Tongue (tissue), 2 donors: ENCODE measurements around the gene MYT1. TPM values are rescaled to one million over a fixed set of nuclear protein-coding genes. Genes with fewer than 3 reads are reported as not detected.
"Not testable (repeated sequence)": the region's sequence is repeated elsewhere in the genome, so short reads cannot be mapped to it uniquely, and the experiment has no call there.

Experiments
- DNase-seq: peaks from one replicate; pipeline ENCODE4 v3.0.0-alpha.2; 2015
- total RNA-seq: library from RNA; depleted of rRNA; stranded (reverse); fragments of >200 nt; gene quantifications from one replicate; pipeline ENCODE4 v1.2.3, GENCODE V29; 2014

The MYT1 gene
- total RNA-seq, result 0.31 TPM

DNA sequence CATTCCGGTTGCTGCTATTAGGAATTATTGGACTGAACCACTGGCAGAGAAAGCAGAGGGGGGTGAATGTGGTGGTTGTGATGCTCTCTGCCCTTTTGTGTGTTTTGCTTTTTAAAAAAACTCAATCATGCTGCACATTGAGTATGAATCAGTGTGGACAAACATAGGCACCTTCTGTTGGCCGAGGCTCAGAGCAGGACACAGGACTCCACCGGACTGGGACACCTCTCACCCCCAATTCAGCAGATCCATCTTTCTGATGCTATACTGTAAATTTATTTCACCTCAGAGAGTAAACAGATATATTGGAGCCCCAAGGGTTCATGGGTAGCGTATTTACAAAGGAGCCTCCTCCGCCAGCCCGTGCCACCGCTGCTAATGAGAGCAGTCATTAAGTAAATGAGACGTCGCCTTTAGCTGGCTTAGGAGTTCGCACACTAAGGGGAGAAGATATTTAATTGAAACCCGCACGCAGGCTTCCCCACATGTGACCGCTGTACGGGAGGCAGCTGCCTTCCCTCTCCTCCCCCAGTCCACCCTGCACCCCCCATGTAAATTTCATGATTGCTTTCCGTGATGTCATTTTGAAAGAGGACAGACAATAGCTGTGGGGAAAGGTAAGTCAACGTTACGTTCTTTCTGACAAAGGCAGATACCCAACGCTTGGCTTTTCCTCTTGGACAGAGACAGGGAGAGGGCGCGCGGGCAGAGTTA is at the start of gene MYT1:
Gene MYT1 (plus strand): TSS at position 330 of the 714 bp plus-strand sequence. CDS start 34,410 bp downstream, outside the sequence.
- DNase-seq, result no peak

DNA sequence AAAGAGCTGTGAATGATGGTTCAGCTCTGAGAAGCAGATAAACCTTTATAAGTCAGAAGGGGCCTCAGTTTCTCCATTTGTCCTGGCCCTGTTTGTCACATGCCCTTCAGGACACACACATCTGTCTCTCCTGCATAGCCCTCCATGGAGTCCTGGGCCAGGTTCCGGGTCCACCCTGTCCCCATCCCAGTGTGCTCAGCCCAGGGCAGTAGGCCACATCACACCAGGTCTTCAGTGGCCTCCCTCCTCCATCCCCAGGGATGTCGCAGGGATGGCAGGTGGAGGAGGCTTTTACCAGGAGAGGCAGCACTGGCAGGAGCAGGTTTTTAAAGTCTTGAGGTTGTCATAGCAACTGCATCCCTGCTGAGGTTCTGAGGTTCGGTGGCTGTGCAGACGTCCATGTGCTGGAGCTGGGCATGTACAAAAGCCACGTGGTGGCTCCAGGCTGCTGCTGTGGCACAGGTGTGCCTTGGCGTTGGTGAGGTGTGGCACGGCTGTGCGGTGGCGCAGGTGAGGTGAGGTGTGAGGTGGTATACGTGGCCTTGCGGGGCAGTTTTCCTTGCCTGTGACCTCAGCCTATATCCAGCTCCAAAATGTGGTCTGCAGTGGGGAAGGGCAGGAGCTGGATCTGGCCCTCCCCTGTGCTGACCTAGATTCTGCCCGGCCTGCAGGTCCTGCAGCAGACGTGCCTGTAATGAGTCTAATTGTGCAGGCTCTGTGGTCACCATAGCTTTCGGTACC is 48.9 kb upstream of the MYT1 start:
- DNase-seq, result no peak

DNA sequence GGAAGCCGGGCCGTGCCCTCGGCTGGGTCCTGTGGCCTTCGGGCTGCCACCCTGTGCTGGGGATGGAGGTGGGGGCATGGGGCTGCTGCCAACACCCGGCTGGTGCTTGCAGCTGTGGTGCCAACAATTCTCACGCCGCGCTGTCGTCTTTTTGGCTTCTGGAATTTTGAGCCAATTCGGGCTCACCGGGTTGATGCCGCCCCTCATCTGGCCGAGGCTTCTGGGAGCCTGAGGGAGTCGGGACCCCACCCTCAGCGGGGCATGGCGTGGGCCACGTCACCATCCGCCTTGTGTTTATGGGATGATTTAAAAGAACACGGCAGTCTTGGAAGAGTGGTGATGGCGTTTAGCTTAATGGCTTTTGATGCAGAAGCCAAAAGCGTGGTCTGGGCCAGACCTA is 48.2 kb upstream of the MYT1 start:
- DNase-seq, result no peak

DNA sequence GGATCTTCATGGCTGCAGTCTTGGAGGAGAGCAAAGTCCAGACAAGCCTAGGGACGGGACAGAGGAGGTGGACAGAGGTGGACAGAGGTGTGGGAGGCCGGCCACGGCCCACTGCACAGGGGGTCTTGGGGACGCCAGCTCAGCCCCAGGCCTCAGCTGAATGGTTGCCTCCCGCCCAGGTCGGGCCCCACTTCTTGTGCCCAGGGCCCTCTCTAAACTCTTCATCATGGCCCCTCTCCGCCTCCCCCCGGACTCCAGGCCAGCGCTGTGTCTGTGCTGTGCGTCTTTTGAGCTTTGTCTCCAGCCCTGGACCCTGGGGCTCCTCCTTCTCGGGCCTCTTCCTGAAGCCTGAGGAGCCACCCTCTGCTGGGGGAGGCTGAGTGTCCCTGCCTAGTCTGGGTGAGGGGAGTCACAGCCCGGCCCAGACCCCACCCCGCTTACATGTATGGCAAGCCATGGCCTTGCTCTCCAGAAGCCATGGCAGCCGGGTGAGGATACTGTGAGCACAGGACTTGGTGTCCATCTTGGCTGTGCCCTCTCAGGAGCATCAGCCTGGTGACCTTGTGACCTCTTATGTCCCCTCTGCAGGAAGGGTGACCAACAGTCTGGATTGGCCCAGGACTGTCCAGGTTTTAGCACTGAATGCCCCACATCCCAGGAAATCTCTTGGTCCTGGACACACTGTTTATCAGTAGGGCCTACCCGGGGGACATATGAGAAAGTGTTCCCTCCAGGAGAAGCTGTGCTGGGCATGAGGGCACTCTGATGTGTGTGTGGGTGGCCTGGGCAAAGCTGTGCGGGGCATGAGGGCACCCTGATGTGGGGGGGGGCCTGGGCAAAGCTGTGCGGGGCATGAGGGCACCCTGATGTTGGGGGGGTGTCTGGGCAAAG is 47.5 kb upstream of the MYT1 start:
- DNase-seq, result no peak

DNA sequence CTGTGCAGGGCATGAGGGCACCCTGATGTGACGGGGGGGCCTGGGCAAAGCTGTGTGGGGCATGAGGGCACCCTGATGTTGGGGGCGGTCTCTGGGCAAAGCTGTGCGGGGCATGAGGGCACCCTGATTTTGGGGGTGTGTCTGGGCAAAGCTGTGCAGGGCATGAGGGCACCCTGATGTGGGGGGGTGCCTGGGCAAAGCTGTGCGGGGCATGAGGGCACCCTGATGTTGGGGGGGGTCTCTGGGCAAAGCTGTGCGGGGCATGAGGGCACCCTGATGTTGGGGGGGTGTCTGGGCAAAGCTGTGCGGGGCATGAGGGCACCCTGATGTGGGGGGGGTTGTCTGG is 46.8 kb upstream of the MYT1 start:
- DNase-seq, result not testable (repeated sequence)

DNA sequence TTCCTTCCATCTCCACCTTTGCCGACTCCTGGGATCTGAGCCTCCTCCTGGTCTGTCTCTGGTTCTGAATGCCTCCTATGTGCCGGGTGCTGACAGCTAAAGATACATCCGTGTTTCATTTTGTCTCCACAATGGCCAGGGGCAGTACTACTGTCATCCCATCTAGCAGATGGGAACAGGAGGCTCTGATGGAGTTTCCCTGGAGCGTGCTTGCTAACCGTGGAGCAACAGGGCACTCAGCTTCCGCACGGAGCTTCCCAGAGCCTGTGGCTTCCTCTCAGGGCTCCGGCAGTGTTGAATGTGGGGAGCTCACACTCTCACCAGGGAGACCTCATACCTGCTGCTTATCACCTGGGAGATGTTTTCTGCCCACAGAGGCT is 45.0 kb upstream of the MYT1 start:
- no peak for DNase-seq

DNA sequence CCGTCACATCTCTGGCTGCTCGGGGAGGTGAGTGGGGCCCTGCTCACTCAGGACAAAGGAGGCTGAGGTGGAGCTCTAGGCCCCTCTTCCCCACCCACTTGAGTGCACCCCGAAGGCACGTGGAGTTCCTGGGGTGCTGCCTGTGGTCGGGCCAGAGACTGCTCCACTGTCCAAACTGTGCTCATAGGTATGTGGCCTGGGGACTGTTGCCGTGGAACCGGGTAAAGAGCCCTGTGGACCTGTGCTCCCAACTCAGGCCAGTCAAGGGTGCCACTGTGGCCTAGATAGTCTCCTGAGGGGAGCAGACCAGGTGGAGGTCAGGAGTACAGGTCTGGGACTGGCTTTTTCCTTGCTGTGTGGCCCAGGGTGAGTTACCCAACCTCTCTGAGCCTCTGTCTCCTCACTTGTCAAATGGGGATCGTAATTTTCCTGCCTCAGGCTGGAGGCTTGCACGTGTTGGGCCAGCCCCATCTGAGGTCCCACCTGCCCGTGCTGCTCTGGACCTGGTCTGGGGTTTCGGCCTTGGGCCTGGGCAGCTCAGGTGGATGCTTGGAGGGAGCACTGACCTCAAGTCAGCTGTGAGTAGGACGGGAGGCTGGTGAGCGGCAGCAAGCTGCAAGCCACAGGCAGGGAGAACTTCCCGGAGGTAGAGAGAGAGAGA is 44.4 kb upstream of the MYT1 start:
- DNase-seq, result no peak

DNA sequence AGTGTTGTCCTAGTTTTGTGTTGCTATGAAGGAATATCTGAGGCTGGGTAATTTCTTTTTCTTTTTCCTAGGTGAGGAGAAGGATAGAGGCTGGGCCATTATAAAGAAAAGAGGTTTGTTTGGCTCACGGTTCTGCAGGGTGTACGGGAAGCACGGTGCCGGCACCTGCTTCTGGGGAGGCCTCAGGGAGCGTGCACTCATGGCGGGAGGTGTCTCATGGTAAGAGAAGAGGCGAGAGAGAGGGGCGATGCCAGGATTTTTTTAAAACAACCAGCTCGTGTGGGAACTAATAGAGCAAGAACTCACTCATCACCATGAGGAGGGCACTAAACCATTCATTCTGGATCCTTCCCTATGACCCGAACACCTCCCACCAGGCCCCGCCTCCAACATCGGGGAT is 42.7 kb upstream of the MYT1 start:
- DNase-seq, result no peak

DNA sequence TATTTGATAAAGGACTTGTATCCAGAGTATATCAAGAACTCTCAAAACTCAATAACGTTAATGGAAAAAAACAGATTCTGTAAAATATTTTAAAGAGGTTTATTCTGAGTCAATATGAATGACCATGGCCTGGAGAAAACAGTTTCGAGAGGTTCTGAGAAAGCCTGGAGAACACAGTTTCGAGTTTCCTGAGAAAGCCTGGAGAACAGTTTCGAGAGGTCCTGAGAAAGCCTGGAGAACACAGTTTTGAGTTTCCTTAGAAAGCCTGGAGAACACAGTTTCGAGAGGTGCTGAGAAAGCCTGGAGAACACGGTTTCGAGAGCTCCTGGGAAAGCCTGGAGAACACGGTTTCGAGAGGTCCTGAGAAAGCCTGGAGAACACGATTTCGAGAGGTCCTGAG is 41.3 kb upstream of the MYT1 start:
- DNase-seq, result not testable (repeated sequence)

DNA sequence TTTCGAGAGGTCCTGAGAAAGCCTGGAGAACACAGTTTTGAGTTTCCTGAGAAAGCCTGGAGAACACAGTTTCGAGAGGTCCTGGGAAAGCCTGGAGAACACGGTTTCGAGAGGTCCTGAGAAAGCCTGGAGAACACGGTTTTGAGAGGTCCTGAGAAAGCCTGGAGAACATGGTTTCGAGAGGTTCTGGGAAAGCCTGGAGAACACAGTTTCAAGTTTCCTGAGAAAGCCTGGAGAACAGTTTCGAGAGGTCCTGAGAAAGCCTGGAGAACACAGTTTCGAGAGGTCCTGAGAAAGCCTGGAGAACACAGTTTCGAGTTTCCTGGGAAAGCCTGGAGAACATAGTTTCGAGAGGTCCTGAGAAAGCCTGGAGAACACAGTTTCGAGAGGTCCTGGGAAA is 40.7 kb upstream of the MYT1 start:
- not testable (repeated sequence) for DNase-seq

DNA sequence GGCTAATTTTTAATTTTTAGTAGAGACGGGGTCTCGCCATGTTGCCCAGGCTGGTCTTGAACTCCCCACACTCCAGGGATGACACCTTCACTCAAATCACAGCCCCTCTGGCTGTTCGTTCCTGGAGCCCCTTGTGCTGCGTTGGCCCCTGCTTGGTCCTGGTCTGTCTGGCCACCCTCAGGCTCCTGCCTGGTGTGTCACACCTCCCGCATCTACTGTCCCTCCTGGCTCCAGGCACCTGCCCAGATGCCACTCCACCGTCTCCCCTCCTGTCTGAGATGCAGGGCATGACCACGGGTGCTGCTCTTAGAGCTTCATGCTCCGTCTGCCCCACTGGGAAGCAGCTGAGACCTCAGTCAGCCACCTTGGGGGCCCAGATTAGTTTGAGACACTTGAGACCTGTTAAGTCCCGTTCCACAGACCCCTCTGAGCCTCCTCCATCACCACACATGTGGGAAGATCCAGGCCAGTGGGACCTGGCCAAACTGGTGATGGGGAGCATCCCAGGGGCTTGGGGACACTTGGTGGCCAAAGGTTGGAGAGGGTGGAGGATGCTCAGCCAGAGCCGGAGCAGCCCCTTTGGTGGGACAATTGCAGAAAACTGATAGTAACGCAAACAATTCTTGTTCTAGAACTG is 35.0 kb upstream of the MYT1 start:
- no peak for DNase-seq

DNA sequence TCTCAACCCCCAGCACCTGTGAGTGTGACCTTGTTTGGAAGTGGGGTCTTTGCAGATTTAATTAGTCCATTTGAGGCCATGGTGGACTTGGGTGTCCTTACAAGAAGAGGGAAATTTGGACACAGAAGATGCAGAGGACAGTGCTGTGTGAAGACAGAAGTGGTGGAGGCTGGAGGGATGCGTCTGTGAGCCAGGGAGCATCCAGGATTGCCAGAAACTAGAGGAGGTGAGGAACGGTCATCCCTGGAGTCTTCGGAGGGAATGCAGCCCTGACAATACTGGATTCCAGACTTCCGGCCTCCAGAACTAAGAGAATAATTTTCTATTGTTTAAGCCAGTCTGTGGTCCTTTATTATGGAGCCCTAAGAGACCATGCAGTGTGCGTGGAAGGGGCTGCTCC is 34.0 kb upstream of the MYT1 start:
- DNase-seq, result no peak

DNA sequence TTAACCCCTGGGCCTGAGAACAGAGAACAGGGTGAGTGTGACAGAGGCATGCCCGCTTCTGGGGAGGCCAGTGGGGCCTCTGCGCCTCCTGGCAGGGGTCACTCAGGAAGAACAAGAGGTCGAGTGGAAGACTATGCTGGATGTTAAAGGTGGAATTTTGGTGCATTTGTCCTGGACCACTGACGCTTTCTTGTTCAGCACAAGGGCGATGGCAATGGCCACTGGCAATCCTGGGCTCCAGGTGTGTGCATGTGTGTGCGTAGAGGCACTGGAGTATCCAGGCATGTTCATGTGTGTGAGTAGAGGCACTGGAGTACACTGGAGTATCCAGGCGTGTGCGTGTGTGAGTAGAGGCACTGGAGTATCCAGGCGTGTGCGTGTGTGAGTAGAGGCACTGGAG is 33.4 kb upstream of the MYT1 start:
- no peak for DNase-seq

DNA sequence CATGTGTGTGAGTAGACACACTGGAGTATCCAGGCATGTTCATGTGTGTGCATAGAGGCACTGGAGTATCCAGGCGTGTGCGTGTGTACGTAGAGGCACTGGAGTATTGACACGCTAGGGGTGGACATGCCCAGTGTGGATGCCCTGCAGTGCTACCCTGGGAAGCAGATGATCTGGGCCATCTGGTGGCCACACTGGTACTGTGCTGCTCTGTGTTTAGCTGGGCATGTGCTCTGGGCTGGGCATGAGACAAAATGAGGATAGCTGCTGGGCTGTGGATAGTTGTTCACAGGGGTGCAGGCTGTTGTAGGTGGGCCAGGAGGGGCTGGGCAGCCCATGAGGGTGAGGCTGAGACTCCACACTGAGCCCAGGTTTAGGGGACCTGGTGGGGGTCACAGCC is 32.8 kb upstream of the MYT1 start:
- no peak for DNase-seq

DNA sequence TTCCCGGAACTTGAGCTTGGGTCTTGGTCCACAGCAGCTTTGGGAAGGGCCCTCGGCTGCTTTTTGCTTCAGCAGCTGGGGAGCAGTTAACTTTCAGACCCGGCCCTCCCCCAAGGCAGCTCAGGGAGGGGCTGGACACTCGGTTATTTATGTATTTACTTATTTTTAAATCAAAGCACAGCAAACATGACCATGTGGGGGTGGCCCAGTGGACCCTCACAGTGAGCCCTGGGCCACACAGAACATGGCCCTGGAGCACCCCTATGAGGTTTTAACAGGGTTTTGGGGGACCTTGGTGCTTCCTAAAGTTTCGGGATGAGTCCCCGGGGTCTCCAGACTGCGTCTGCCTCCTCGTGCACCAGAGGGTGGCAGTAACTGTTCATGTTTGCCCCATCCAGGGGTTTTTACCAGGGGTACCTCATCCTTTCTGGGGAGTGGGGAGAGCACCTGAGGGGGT is 30.3 kb upstream of the MYT1 start:
- DNase-seq, result no peak

DNA sequence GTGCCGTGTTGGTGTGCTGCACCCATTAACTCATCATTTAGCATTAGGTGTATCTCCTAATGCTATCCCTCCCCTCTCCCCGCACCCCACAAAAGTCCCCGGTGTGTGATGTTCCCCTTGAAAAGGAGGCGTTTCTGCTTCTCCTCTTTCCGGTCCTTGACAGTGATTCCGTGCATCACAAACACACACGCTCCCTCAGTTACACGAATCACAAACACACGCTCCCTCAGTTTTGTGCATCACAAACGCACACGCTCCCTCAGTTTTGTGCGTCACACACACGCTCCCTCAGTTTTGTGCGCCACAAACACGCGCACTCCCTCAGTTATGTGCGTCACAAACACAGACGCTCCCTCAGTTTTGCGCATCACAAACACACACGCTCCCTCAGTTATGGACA is 29.5 kb upstream of the MYT1 start:
- DNase-seq, result not testable (repeated sequence)

DNA sequence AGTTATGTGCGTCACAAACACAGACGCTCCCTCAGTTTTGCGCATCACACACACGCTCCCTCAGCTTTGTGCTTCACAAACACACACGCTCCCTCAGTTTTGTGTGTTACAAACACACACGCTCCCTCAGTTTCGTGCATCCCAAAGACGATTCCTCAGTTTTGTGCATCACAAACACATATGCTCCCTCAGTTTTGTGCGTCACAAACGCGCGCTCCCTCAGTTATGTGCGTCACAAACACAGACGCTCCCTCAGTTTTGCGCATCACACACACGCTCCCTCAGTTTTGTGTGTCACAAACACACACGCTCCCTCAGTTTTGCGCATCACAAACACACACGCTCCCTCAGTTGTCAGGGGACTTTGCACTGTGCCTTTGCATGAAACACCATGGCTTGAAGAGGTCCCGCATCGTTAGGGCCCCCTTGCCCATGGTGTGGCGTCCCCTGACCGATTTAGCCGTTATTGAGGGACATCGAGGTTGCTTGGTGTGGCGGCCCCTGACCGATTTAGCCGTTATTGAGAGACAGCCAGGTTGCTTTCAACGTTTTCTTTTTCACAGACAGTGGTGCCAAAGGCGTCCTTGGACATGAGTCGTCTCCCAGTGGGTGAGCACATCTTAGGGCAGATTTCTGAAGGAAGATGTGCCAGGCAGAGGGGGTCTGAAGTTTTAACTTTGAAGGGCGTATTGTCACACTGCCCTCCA is 28.1 kb upstream of the MYT1 start:
- DNase-seq, result no peak

DNA sequence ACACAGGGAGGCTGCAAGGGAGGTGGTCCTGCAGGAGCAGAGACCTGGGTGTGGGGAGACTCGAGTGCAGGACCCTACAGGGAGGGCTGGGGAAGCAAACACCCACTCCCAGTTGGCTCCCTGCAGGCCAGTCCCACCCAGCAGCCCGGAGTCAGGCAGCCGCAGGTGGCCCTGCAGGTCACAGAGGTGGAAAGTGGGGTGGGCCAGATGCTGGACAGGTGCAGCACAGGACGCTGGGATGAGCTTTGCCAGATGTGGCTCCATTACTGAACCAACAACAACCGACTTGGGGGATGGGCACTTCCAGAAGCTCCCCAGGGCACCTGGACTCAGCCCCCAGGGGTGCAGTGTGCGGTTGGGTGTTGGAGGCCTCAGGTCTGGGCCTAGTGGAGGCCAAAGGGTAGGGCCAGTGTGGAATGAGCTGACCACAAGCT is 26.6 kb upstream of the MYT1 start:
- no peak for DNase-seq

DNA sequence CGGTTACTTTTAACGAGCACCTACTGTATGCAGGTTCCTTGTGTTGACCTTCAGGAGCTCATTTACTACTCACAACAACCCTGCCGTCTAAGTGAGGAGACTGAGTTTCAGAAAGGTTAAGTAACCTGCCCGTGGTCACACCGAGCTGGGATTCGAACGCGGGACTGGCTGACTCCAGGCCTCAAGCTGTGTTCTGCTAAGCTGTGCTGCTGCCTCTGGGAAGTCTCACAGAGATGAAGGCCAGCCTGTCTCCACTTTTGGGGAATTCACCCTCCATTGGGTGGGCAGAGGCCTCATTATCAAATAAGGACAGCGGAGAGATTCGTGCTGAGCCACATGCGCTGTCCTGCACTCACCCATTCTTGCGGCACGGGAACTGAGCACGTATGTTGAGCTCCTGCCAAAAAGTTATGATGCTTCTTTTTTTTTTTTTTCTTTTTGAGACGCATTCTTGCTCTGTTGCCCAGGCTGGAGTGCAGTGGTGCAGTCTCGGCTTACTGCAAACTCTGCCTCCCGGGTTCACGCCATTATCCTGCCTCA is 25.9 kb upstream of the MYT1 start:
- DNase-seq, result no peak

DNA sequence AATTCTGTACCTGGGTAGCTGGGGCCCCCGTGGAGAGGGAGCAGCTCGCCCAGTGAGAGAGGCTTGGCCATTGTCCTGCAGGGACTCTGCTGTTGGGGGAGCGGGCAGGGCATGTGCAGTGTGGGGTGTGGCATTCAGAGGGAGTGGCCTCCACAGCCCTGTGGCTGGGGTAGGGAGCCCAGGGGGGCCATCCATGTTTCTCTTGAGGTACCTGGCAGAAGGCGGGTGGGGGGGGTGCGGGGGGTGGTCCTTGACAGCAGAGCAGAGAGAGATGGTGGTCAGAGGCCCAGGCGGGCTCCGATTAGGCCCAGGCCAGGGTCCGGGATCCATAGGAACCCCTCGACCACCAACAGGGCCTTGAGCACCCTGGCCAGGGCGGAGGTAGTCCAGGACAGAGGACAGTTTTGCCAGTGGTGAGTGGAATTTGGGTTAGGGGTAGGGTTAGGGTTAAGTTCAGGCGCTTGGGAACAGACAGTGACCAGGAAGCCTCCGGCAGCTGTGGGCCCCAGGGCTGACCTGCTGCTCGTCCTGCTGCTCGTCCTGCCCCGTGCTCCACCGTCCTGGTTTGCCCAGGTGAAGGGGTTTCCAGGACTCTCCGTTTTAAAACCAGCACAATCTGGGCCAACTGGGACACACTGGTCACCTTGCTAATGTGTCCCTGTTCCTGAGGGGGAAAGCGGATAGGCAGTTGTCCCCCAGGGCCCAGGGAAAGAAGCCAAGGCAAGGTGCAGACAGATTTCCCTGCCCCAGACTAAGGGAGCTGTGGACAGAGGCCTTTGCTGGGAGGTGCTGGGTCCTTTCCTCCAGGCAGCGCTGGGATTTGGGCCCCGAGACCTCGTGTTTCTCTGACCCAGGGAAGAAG is 24.8 kb upstream of the MYT1 start:
- DNase-seq, result no peak
